HL-60 (cell line): ENCODE measurements around the gene RFX1.

Experiments used
- CTCF ChIP-seq: IDR thresholded peaks from one replicate; pipeline ENCODE4 v1.5.1; 2011; ENCODE audit warnings: low read length, control low read depth, inconsistent platforms; ENCODE audit not compliant: insufficient read depth
- GABPA ChIP-seq: IDR thresholded peaks from 2 replicates; pipeline ENCODE4 v1.6.1; 2012; ENCODE audit warnings: low read depth
- POLR2AphosphoS5 ChIP-seq: IDR thresholded peaks from 2 replicates; pipeline ENCODE4 v1.6.1; 2012; ENCODE audit warnings: low read depth
- SPI1 ChIP-seq: IDR thresholded peaks from 2 replicates; pipeline ENCODE4 v1.6.1; 2012; ENCODE audit warnings: low read depth, mild to moderate bottlenecking, borderline replicate concordance
- TF ChIP-seq, protein P1 (sequence below): IDR thresholded peaks from 2 replicates; pipeline ENCODE4 v1.6.1; 2012; ENCODE audit warnings: low read depth; ENCODE audit not compliant: insufficient replicate concordance

- TF ChIP-seq GABPA (0 out of 2 replicates have a peak, but pooled peaks have one; percentile 3), CTCF (no peak), POLR2AphosphoS5 (peak; percentile 80), SPI1 (peak; percentile 94)
- TF ChIP-seq, protein P1, sequence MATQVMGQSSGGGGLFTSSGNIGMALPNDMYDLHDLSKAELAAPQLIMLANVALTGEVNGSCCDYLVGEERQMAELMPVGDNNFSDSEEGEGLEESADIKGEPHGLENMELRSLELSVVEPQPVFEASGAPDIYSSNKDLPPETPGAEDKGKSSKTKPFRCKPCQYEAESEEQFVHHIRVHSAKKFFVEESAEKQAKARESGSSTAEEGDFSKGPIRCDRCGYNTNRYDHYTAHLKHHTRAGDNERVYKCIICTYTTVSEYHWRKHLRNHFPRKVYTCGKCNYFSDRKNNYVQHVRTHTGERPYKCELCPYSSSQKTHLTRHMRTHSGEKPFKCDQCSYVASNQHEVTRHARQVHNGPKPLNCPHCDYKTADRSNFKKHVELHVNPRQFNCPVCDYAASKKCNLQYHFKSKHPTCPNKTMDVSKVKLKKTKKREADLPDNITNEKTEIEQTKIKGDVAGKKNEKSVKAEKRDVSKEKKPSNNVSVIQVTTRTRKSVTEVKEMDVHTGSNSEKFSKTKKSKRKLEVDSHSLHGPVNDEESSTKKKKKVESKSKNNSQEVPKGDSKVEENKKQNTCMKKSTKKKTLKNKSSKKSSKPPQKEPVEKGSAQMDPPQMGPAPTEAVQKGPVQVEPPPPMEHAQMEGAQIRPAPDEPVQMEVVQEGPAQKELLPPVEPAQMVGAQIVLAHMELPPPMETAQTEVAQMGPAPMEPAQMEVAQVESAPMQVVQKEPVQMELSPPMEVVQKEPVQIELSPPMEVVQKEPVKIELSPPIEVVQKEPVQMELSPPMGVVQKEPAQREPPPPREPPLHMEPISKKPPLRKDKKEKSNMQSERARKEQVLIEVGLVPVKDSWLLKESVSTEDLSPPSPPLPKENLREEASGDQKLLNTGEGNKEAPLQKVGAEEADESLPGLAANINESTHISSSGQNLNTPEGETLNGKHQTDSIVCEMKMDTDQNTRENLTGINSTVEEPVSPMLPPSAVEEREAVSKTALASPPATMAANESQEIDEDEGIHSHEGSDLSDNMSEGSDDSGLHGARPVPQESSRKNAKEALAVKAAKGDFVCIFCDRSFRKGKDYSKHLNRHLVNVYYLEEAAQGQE, result no peak
Observed at GRCh38 chr19:13986348-13986904, 19.7 kb downstream of the RFX1 start.
